Caco-2 (cell line): Measurements from ENCODE around the gene SMOC2. TPM values are rescaled to one million over a fixed set of nuclear protein-coding genes. Genes with fewer than 3 reads are reported as not detected.

Experiments used
- BruUV-seq: library from RNA; stranded (reverse); fragments of 400-500 nt; replicated peaks from 2 replicates; lab custom pipeline; 2021; lab: Mats Ljungman, UMichigan
- CTCF ChIA-PET: fragments of 300-600 bp; sonication (Branson Sonifier 250); formaldehyde crosslinking; loops from one replicate; lab custom pipeline; 2022; ENCODE audit warnings: antibody characterized with exemption; lab: Charles Lee
- POLR2A ChIA-PET: fragments of 300-600 bp; sonication (Branson Sonifier 250); formaldehyde crosslinking; loops from one replicate; lab custom pipeline; 2022; ENCODE audit warnings: antibody characterized with exemption; lab: Charles Lee
- DNase-seq, 2 experiments: peaks; one replicate each; pipeline versions ENCODE4 v3.0.0 to v3.0.0-alpha.2; 2020 to 2022
- H3K27me3 ChIP-seq: replicated peaks from 2 replicates; pipeline ENCODE4 v1.6.0; 2011; ENCODE audit warnings: low read length; ENCODE audit not compliant: control insufficient read depth, insufficient read depth
- H3K36me3 ChIP-seq: 2 replicates; pipeline ENCODE4 v1.5.1; 2011; ENCODE audit warnings: low read length; ENCODE audit not compliant: control insufficient read depth, insufficient read depth
- H3K4me1 ChIP-seq: fragments of 250-450 bp; sonication (Bioruptor Pico); 2 replicates; pipeline ENCODE4 v1.5.1; 2020; ENCODE audit warnings: mild to moderate bottlenecking
- H3K4me3 ChIP-seq: 2 replicates; pipeline ENCODE4 v1.5.1; 2011; ENCODE audit warnings: low read depth, mild to moderate bottlenecking, control low read depth, low read length
- H3K9me3 ChIP-seq: fragments of 250-450 bp; sonication (Bioruptor Pico); 2 replicates; pipeline ENCODE4 v1.5.1; 2020; ENCODE audit warnings: mild to moderate bottlenecking, moderate library complexity
- H3K27ac Mint-ChIP-seq: one replicate; pipeline ENCODE4 v1.8.0; 2022; ENCODE audit warnings: mixed read lengths; ENCODE audit not compliant: unreplicated experiment
- H3K27me3 Mint-ChIP-seq: one replicate; pipeline ENCODE4 v1.8.0; 2022; ENCODE audit warnings: mixed read lengths; ENCODE audit not compliant: insufficient read depth, unreplicated experiment
- H3K36me3 Mint-ChIP-seq: one replicate; pipeline ENCODE4 v1.8.0; 2022; ENCODE audit warnings: mild to moderate bottlenecking, mixed read lengths; ENCODE audit not compliant: insufficient read depth, unreplicated experiment
- H3K4me1 Mint-ChIP-seq: one replicate; pipeline ENCODE4 v1.8.0; 2022; ENCODE audit warnings: low read depth, mixed read lengths; ENCODE audit not compliant: unreplicated experiment
- H3K4me3 Mint-ChIP-seq: one replicate; pipeline ENCODE4 v1.8.0; 2022; ENCODE audit warnings: mild to moderate bottlenecking, moderate library complexity, mixed read lengths; ENCODE audit not compliant: unreplicated experiment
- H3K9me3 Mint-ChIP-seq: one replicate; pipeline ENCODE4 v1.8.0; 2022; ENCODE audit warnings: mixed read lengths; ENCODE audit not compliant: unreplicated experiment
- intact Hi-C: fragments of 100-400 bp; cut with micrococcal nuclease; formaldehyde crosslinking; loops from one replicate; pipeline ENCODE4 v1.10.0; 2022; ENCODE audit not compliant: unreplicated experiment
- total RNA-seq: library from RNA; stranded (reverse); gene quantifications from 2 replicates; pipeline ENCODE4 v1.2.3, GENCODE V29; 2022
- TF ChIP-seq, protein P1 (sequence below), 2 experiments: fragments of 200-600 bp in 1 of 2; IDR thresholded peaks; 1 replicate in 1 of 2; 2 replicates in 1 of 2; pipeline versions ENCODE4 v1.5.1 to v1.8.0; 2011 to 2022; ENCODE audit warnings: antibody characterized with exemption in 1 of 2, control low read depth in 1 of 2, inconsistent platforms in 1 of 2, low read depth in 1 of 2, low read length in 1 of 2, mild to moderate bottlenecking in 1 of 2, moderate library complexity in 1 of 2; ENCODE audit not compliant: insufficient read depth in 1 of 2, severe bottlenecking in 1 of 2, unreplicated experiment in 1 of 2

The SMOC2 gene
- total RNA-seq, 1 experiment from 2014 or later: 2.8 TPM

DNA sequence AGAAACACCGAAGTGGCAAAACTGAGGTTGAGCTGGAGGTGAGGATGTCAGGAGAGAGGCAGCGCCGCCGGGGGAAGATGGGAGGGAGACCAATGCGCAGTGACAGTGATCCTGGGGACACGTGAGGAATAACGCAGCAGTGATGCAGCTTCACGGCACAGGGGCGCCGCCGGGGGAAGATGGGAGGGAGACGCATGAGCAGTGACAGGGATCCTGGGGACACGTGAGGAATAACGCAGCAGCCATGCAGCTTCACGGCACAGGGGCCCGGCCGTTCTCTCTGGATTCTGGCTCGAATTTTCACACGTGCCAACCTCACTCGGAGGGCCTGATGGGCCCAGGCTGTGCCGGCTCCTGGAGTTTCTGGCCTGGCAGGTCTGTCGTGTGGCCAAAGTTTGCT is 94.7 kb downstream of the SMOC2 start:
- no peaks in the 10 kb centered on the region for H3K4me1 Mint-ChIP-seq
- TF ChIP-seq, protein P1, sequence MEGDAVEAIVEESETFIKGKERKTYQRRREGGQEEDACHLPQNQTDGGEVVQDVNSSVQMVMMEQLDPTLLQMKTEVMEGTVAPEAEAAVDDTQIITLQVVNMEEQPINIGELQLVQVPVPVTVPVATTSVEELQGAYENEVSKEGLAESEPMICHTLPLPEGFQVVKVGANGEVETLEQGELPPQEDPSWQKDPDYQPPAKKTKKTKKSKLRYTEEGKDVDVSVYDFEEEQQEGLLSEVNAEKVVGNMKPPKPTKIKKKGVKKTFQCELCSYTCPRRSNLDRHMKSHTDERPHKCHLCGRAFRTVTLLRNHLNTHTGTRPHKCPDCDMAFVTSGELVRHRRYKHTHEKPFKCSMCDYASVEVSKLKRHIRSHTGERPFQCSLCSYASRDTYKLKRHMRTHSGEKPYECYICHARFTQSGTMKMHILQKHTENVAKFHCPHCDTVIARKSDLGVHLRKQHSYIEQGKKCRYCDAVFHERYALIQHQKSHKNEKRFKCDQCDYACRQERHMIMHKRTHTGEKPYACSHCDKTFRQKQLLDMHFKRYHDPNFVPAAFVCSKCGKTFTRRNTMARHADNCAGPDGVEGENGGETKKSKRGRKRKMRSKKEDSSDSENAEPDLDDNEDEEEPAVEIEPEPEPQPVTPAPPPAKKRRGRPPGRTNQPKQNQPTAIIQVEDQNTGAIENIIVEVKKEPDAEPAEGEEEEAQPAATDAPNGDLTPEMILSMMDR (IDR thresholded peaks at IDR 0.05; ENCODE audit: insufficient read depth in 1 of 2, low read depth in 1 of 2, low read length in 1 of 2, severe bottlenecking in 1 of 2, unreplicated experiment in 1 of 2): no peak
- H3K36me3 ChIP-seq: no peaks in the 10 kb centered on the region
- H3K9me3 Mint-ChIP-seq: no peaks in the 10 kb centered on the region
- H3K4me3 ChIP-seq: no peak overlapping the region
- H3K27me3 Mint-ChIP-seq: no peaks in the 10 kb centered on the region
- BruUV-seq: no TSS peak
- H3K27me3 ChIP-seq: no peaks in the 10 kb centered on the region
- no peak overlapping the region for H3K4me3 Mint-ChIP-seq
- ChIA-PET CTCF (no interaction called here), POLR2A (no interaction called here)
- no peaks in the 10 kb centered on the region for H3K9me3 ChIP-seq
- no peaks in the 10 kb centered on the region for H3K36me3 Mint-ChIP-seq
- intact Hi-C loops: no loop called here
- H3K27ac Mint-ChIP-seq: no peak overlapping the region
- H3K4me1 ChIP-seq: no peaks in the 10 kb centered on the region
- DNase-seq: no peak

DNA sequence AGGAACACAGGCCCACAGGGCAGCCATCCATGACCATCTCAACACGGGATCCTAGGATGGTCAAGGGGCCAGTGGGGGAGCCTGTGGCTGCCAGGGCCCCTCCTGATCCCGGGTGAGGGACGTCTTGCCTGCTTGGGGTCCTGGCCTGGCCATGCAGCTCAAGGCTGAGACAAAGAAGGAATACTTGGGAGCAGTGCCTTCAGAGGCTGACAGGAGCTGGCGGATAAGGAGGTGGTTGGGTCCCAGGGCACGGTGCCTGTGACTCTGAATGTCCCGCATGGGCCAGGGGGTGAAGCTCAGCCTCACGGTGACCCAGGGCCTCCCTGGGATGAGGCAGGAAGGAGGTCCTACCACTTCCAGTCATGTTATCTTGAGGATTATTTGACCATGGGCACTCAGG is 95.2 kb downstream of the SMOC2 start:
- Mint-ChIP-seq H3K27ac (no peak overlapping the region), H3K4me1 (no peaks in the 10 kb centered on the region), H3K4me3 (no peak overlapping the region), H3K36me3 (no peaks in the 10 kb centered on the region), H3K27me3 (no peaks in the 10 kb centered on the region), H3K9me3 (no peaks in the 10 kb centered on the region)
- no peak overlapping the region for H3K4me3 ChIP-seq
- H3K27me3 ChIP-seq: no peaks in the 10 kb centered on the region
- BruUV-seq: no TSS peak
- intact Hi-C loops: no loop called here
- TF ChIP-seq, protein P1 (IDR thresholded peaks at IDR 0.05; ENCODE audit: insufficient read depth in 1 of 2, low read depth in 1 of 2, low read length in 1 of 2, severe bottlenecking in 1 of 2, unreplicated experiment in 1 of 2): no peak
- H3K9me3 ChIP-seq: no peaks in the 10 kb centered on the region
- H3K4me1 ChIP-seq: no peaks in the 10 kb centered on the region
- no peaks in the 10 kb centered on the region for H3K36me3 ChIP-seq
- ChIA-PET CTCF (no interaction called here), POLR2A (no interaction called here)
- no peak for DNase-seq

DNA sequence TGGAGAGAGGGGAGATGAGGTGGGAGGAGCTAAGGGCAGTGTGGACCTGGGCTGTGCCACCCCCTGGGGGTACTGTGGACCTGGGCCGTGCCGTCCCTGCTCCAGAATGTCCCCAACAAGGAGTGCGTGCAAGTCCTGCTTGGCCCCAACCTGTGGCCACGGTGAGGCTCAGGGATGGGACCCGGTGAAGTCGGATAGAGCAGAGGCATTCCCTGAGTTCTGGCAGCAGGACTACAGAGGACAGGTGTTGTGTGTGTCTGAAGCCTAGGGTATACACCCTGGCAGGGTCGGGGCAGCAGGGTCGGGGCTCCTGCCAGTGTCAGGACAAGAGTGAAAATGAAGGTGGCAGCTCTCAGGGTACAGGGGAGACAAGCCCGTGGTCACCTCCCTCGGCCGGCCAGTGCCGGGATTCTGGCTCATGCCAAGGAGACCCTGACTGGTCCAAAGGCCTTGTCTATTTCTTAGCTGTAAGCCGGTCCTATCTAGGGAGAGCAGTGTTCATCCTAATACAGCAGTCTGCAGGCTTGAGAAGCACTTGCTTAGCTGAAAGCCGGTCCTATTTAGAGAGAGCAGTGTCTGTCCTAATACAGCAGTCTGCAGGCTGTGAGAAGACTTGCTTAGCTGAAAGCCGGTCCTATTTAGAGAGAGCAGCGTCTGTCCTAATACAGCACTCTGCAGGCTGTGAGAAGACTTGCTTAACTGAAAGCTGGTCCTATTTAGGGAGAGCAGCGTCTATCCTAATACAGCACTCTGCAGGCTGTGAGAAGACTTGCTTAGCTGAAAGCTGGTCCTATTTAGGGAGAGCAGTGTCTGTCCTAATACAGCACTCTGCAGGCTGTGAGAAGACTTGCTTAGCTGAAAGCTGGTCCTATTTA is 95.9 kb downstream of the SMOC2 start:
- ChIA-PET CTCF (interaction anchor here (0.6 kb wide), 1 partner anchor 385 kb away, joined by 4 read pairs; no protein-coding TSS in a partner anchor), POLR2A (no interaction called here)
- no peaks in the 10 kb centered on the region for H3K4me1 Mint-ChIP-seq
- TF ChIP-seq, protein P1 (IDR thresholded peaks at IDR 0.05; ENCODE audit: insufficient read depth in 1 of 2, low read depth in 1 of 2, low read length in 1 of 2, severe bottlenecking in 1 of 2, unreplicated experiment in 1 of 2): no peak
- no peak overlapping the region for H3K4me3 Mint-ChIP-seq
- BruUV-seq: no TSS peak
- intact Hi-C loops: no loop called here
- no peaks in the 10 kb centered on the region for H3K9me3 Mint-ChIP-seq
- no peaks in the 10 kb centered on the region for H3K36me3 Mint-ChIP-seq
- H3K27me3 ChIP-seq: no peaks in the 10 kb centered on the region
- no peaks in the 10 kb centered on the region for H3K36me3 ChIP-seq
- no peak overlapping the region for H3K27ac Mint-ChIP-seq
- no peaks in the 10 kb centered on the region for H3K9me3 ChIP-seq
- H3K4me1 ChIP-seq: peaks cover 4% of the 10 kb centered on the region; the same call in 1 of the 2 replicates
- no peak for DNase-seq
- no peak overlapping the region for H3K4me3 ChIP-seq
- H3K27me3 Mint-ChIP-seq: no peaks in the 10 kb centered on the region
